NCI-H460 (cell line): ENCODE data around the gene HPS4. TPM values are rescaled to one million over a fixed set of nuclear protein-coding genes. Genes with fewer than 3 reads are reported as not detected.

Source experiments
- DNase-seq: peaks from one replicate; pipeline ENCODE4 v3.0.0-alpha.2; 2016; ENCODE audit warnings: low read depth; ENCODE audit errors: extremely low read depth
- total RNA-seq: library from RNA; depleted of rRNA; stranded (reverse); fragments of >200 nt; shearing (Covaris generic); gene quantifications from 2 replicates; pipeline ENCODE4 v1.2.3, GENCODE V29; 2014

Gene HPS4
- total RNA-seq, 1 experiment from 2014 or later, result 28.5 TPM

DNA sequence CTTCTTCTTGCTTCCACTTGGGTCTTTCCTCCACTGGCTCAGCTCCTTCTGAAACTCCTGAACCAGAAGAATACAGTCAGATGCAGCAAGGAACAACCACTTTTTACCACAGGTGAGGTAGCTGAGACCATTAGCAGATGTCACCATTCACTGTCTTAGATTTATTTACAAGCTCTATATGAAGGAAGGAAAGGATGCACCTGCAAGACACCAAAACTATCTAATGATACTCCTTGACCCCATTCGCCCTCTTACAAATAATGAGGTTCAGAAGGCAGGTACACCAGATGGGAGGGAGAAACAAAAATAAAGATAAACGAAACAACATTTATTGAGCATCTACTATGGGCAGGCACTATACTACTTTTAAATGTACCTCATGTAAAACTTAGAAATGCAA, 18.4 kb upstream of the HPS4 start:
- no peak for DNase-seq

DNA sequence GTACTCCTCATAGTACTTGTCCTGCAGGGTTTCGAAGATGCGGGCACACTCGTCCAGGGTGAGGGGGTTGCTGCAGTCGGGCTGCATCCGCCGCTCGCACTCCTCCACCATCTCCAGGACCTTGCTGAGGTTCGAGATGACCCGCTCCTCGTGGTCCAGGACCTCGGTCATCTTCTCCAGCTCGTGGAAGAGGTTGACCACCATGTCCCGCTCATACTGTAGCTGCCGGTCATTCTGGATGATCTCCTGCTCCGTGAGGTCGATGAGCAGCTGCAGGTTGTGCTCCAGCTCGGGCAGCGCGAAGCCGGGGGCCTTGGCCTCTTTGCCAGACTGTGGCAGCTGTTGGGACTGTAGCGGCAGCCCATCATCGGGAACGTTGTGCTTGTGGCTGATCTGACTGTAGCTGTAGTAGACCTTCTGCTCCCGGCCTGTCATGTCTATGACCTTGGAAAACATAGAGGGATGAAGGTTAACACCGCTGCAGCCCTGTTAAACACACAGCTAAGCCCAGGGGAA, 15.7 kb upstream of the HPS4 start:
- no peak for DNase-seq

DNA sequence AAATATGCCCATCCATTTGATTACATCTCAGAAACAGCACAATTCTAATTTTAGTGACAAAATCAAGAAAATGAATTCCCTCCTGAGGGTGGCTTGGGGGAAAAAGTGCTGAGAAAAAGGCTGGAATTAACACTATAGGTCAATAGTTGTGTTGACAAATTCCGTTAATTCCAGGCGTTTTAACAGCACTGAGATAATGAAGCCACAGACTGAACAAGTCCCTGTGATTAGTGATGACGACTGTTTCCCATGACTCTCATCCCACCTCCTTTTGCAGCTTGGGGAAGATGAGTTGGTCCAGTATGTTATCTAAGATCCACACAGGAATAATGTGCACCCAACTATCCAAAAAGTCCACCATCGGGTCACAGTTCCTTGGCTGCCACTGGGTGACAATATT, 12.9 kb upstream of the HPS4 start:
- no peak for DNase-seq

DNA sequence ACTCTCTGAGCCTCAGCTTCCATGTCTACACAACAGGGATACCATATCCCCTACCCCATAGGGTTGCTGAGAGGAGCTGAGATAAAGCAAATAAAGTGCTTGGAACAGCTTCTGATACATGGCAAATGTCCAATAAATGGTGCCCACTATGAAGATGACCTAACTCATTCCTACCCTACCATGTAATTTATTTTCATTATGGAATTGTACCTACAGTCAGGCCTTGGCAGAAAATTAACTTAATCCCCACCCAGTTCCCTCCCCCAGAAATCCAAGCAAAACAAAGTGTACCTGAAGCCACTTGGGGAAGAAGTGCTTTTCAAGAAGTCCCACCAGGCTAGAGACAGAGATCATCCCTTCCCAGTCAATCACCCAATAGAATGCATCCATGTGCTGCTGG, 10.9 kb upstream of the HPS4 start:
- DNase-seq, result no peak

GRCh38 chr22:26492220-26492619, 8.6 kb upstream of the HPS4 start:
- DNase-seq, result no peak

DNA sequence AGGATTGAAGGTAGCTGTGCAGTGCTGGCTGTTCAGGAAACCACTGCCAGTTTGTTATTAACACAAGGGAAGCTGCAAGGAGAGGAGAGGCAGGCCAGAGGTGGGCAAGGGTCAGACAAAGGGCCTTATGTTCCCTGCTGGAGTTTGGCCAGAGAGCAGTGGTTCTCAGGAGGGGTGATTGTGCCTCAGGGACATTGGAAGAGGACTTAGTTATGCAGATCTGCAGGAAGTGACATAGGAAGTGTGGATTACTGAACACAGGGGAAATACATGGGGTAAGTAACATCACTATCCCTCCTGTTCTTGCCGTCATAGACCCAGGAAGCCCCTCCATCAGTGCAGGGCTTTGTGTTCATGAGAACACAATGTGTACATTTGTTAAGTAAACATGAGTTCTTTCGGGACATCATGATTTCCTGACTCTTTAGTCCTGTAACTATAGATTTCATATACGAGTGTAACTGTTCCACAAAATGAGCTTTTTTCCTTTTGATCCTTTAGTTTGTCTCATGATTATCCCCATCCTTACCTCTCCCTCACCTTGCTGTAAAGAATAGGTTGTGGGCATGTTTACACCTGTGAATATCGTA, 6.0 kb upstream of the HPS4 start:
- no peak for DNase-seq

DNA sequence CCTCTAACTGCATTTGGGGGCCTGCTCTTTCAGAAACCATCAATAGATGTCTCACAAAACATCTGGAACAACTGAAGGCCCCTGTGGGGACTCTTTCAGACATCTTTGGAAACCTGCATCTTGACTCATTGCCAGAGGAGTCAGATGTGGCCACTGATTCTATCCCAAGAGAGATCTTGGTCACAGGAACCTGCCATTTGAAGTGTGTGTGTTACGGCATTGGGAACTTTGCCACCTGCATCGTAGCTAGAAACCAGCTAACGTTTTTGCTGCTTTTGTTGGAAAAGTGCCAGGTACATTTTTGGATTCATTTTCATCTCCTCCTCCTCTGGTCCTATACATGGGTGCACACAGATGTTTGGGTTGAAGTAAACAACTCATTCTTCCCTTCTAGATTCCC, 4.4 kb upstream of the HPS4 start:
- no peak for DNase-seq

DNA sequence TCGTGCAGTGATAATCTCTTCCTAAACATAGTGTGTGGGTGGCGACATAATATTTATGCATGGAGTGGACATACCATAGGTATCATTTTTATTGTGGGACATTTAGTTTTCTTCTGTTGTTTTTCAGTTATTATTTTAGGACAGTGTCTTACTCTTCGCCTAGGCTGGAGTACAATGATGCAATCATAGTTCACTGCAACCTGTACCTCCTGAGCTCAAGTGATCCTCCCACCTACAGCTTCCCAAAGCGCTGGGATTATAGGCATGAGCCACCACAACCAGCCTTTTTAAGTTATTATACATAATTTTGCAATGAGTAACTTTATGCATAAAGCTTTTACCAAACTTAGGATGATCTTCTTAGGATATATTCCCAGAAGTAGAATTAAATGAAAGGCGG, 2.8 kb upstream of the HPS4 start:
- no peak for DNase-seq

DNA sequence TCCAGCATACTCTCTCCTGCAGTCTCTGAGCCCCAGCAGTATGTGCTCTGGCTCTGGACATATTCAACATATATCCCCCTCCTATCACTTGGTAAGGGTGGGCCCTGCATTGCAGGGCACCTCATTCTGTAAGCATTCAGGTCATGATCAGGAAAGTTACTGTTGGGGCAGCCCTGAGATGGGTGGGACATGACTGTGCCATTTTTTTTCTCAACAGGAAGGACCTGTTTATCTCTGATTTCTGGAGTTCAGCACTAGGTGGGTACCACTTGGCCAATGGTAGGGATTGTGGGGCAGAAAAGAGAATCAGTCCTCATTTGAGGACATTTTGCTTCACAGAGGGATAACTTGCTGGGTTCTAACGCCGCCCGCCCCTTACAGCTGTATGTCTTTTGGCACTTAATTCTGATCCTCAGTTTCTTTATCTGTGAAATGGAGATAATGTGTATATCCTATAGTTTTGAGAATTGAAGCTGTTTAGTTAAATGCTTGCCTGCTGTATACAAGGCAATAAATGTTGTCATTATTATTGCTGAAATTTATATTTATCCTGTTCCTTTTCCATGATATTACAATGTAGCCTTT, 2.3 kb upstream of the HPS4 start:
- no peak for DNase-seq

DNA sequence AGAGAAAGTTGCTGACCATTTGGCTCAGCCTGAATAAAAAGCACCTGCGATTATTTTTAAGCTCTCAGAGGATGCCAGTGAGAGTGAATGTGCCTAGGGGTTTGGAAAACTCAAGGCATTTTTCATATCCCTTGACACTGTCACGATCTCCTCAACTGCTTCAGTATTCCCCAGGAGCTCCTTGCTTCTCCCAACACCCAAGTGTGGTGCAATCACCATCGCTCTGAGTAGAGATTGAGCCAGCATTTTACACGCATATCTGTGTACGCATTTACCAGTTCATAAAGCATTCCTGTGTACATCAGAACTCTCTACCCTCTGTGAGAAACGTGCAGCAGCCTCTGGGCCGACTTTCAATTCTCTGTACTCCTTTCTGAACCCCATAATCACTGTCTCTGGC, 1.4 kb upstream of the HPS4 start:
- no peak for DNase-seq

GRCh38 chr22:26484360-26484706, 750 bp upstream of the HPS4 start:
- no peak for DNase-seq

GRCh38 chr22:26483043-26483438, 542 bp downstream of the HPS4 start:
- DNase-seq, result no peak

DNA sequence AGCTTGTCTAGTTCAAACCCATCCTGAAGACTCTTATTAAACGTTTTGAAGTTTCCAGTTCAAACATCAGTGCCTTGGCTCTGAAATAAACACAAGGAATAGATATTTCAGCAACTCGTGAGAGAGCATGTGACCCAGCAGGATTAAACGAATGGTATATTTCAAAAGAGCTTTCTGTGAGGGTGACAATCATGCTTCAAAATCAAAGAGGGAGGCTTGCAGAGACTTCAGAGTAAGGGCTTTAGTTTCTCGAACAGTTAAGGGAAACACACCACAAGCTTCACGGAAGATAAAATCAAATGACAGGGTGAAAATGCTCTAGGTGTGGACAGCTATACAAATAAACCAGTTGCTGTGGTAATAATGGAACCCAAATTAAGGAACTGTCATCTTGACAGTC, 1.4 kb downstream of the HPS4 start:
- no peak for DNase-seq

DNA sequence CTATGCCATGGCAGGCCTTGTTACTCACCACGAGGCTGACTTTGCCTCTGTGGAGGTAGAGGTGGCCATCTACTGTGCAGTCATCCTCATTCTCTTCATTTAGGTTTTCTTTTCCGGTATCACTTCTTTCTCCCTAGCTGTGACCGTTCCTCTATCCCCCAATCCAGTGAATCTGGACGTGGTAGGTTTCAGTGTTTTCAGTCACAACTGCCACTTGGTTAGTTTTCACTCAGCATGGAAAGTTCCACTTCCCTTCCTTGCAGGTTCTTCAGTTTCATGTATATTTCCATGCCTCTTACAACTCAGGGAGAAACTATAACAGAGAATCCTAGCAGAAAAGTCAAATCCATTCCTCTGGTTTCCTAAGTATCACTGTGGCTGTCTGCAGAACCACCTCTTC, 1.9 kb downstream of the HPS4 start:
- DNase-seq, result no peak

- DNase-seq, result no peak
Measured at GRCh38 chr22:26481112-26481693, 2.4 kb downstream of the HPS4 start.

DNA sequence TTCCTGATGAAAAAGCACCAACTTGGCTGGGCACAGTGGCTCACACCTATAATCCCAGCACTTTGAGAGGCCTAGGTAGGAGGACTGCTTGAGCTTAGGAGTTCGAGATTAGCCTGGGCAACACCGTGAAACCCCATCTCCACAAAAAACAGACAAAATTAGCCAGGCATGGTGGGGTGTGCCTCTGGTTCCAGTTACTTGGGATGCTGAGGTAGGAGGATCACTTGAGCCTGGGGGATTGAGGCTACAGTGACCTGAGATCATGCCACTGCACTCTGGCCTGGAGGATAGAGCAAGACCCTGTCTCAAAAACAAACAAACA, 3.0 kb downstream of the HPS4 start:
- DNase-seq, result no peak

GRCh38 chr22:26479792-26480610, 3.6 kb downstream of the HPS4 start:
- DNase-seq, result no peak

DNA sequence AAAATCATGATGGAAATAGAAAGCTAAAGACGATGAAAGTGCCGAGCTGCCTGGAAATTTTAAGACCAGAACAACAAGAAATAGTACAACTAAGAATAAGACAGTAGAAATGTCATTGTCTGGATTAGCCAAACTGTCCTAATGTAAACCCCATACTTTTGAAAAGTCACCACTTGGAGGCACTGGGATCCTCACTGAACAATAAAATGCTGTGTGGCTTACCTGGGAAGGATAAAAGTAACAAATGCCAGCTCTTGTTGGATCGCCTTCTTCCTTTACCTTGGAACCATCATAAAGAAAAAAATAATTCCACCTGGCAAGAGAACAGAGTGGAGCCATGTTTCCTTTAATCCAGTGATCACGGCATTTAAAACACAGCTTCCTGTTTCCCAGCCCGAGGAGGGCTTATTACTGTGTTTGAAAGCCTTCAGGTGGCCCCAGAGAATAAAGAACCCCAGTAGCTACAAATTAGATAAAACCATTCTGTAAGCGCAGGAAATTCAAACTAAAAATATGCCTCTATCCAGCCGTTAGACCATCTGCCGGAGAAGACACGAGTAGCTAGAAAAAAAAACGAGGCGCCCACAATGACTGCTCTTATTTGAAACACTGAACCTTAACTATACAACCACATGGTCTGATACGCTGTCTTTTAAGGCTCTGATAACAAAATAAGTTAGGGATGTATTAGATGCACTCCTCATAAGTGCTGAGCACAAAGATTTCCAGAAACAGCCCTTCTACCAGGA, 4.4 kb downstream of the HPS4 start:
- no peak for DNase-seq

GRCh38 chr22:26477341-26477731, 6.2 kb downstream of the HPS4 start:
- DNase-seq, result no peak

- no peak for DNase-seq
Measured at GRCh38 chr22:26476705-26477340, 6.8 kb downstream of the HPS4 start.

DNA sequence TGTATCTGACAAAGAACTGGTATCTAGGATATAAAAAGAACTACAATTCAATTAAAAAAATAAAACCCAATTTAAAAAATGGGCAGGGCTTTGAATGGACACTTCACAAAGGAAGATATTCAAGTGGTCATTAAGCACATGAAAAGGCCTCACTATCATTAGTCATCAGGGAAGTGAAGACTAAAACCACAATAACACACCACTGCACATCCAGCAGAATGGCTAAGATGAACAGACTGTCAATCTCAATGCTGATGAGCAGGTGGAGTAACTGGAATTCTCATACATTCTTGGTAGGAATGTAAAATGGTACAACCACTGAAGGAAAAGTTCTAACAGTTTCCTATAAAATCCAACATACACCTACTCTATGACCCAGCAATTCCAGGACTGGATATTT, 8.9 kb downstream of the HPS4 start:
- no peak for DNase-seq
